Right ventricle myocardium inferior (tissue), 1 donor: ENCODE results near the gene EGFR. TPM values are rescaled to one million over a fixed set of nuclear protein-coding genes. Genes with fewer than 3 reads are reported as not detected.

Experiments
- ATAC-seq: fragments of 200-7000 bp; cut with Tn5 transposase; one replicate; pipeline ENCODE4 v1.9.1; 2020; ENCODE audit warnings: mild to moderate bottlenecking, moderate library complexity
- DNase-seq: peaks from one replicate; pipeline ENCODE4 v3.0.0; 2021; ENCODE audit errors: missing footprints
- intact Hi-C: fragments of 100-400 bp; cut with DNase I; formaldehyde crosslinking; loops from one replicate; pipeline ENCODE4 v1.11.0; 2022
- long read RNA-seq: library from polyadenylated mRNA; unstranded; transcript quantifications from one replicate; pipeline ENCODE4 v2.0.0, GENCODE V29; 2021
- total RNA-seq: library from RNA; stranded (reverse); fragmentation: NEBNext Ultra II Directional; extraction: Animal tissue kit (Norgen Biotek cat#: 25700); gene quantifications from one replicate; pipeline ENCODE4 v1.2.1, GENCODE V29; 2021
- donor health status: DM: no; HTN: yes; CAD: no; lungs with severe emphysema.

Gene EGFR
- total RNA-seq, result 11.4 TPM
- long read RNA-seq, full-length matches to known transcripts, result 1 of 6 reads
- long read RNA-seq, partial matches to known transcripts, result 0 of 6 reads
- long read RNA-seq, other reads (novel, unspliced or antisense), result 5 of 6 reads

GRCh38 chr7:55018361-55019190 is at the start of gene EGFR:
Gene EGFR, plus strand, starts transcription at chr7:55019017. Its CDS starts 261 bp downstream, at chr7:55019278.
- ATAC-seq (peak; percentile 86), DNase-seq (peak; percentile 84)
- intact Hi-C loops, result loop anchor here (2.0 to 10.0 kb wide), 4 partner anchors 54 to 236 kb away; no protein-coding TSS in a partner anchor

GRCh38 chr7:54969208-54969967 is 49.4 kb upstream of the EGFR start:
- DNase-seq, result no peak
- ATAC-seq, result no peak
- intact Hi-C loops, result no loop called here

GRCh38 chr7:54972733-54973294 is 46.0 kb upstream of the EGFR start:
- ATAC-seq (no peak), DNase-seq (no peak)
- intact Hi-C loops, result no loop called here

GRCh38 chr7:54978364-54979116 is 40.3 kb upstream of the EGFR start:
- intact Hi-C loops, result no loop called here
- DNase-seq (peak; percentile 52), ATAC-seq (no peak)

- ATAC-seq (no peak), DNase-seq (no peak)
- intact Hi-C loops, result no loop called here
These were observed 38.3 kb upstream of the EGFR start for GRCh38 chr7:54980521-54980920.

GRCh38 chr7:54981913-54982312 is 36.9 kb upstream of the EGFR start:
- ATAC-seq, result no peak
- DNase-seq, result no peak
- intact Hi-C loops, result no loop called here

- DNase-seq, result no peak
- intact Hi-C loops, result no loop called here
- no peak for ATAC-seq
These were observed 33.1 kb upstream of the EGFR start for GRCh38 chr7:54985426-54986330.

GRCh38 chr7:54986716-54987115 is 32.1 kb upstream of the EGFR start:
- no peak for ATAC-seq
- DNase-seq, result no peak
- intact Hi-C loops, result no loop called here

GRCh38 chr7:54987772-54988171 is 31.0 kb upstream of the EGFR start:
- no peak for ATAC-seq
- intact Hi-C loops, result no loop called here
- no peak for DNase-seq

- intact Hi-C loops, result no loop called here
- no peak for ATAC-seq
- no peak for DNase-seq
These were observed 30.3 kb upstream of the EGFR start for GRCh38 chr7:54988516-54988915.

GRCh38 chr7:54989453-54990225 is 29.2 kb upstream of the EGFR start:
- ATAC-seq (no peak), DNase-seq (no peak)
- intact Hi-C loops, result no loop called here

GRCh38 chr7:54991341-54991740 is 27.5 kb upstream of the EGFR start:
- DNase-seq (no peak), ATAC-seq (no peak)
- intact Hi-C loops, result no loop called here

GRCh38 chr7:54992871-54993475 is 25.8 kb upstream of the EGFR start:
- DNase-seq, result no peak
- ATAC-seq, result peak; percentile 56
- intact Hi-C loops, result no loop called here

GRCh38 chr7:54995166-54995565 is 23.7 kb upstream of the EGFR start:
- intact Hi-C loops, result no loop called here
- DNase-seq (no peak), ATAC-seq (no peak)

- intact Hi-C loops, result no loop called here
- no peak for ATAC-seq
- DNase-seq, result no peak
These were observed 23.0 kb upstream of the EGFR start for GRCh38 chr7:54995610-54996363.

- ATAC-seq (no peak), DNase-seq (no peak)
- intact Hi-C loops, result no loop called here
These were observed 22.4 kb upstream of the EGFR start for GRCh38 chr7:54996391-54996790.
